OCI-LY1 (cell line): Measurements from ENCODE around the gene ALOX15B.

Experiments
- H2AFZ ChIP-seq: fragments of 200-600 bp; sonication (generic), shearing (Covaris generic); 2 replicates; pipeline ENCODE4 v1.6.0; 2014; ENCODE audit warnings: antibody characterized with exemption, mild to moderate bottlenecking, low read length
- H3F3A ChIP-seq: fragments of 200-600 bp; sonication (generic), shearing (Covaris generic); 2 replicates; pipeline ENCODE4 v1.6.0; 2014; ENCODE audit warnings: mild to moderate bottlenecking, antibody characterized with exemption, low read length, moderate library complexity; ENCODE audit not compliant: insufficient read depth
- H3K27ac ChIP-seq: fragments of 200-600 bp; sonication (generic); 2 replicates; pipeline ENCODE4 v1.5.1; 2014; ENCODE audit warnings: low read length, mixed run types, mild to moderate bottlenecking, low read depth; ENCODE audit not compliant: poor library complexity, severe bottlenecking
- H3K27me3 ChIP-seq: fragments of 200-600 bp; sonication (generic); 2 replicates; pipeline ENCODE4 v1.6.0; 2014; ENCODE audit warnings: antibody characterized with exemption, mild to moderate bottlenecking, low read length, moderate library complexity; ENCODE audit not compliant: insufficient read depth
- H3K36me3 ChIP-seq: fragments of 200-600 bp; sonication (generic); 2 replicates; pipeline ENCODE4 v1.6.1; 2014; ENCODE audit warnings: mild to moderate bottlenecking, antibody characterized with exemption, low read length, moderate library complexity, mixed read lengths; ENCODE audit not compliant: insufficient read depth
- H3K4me1 ChIP-seq: fragments of 200-600 bp; sonication (generic); 2 replicates; pipeline ENCODE4 v1.5.1; 2014; ENCODE audit warnings: mild to moderate bottlenecking, low read length, moderate library complexity; ENCODE audit not compliant: insufficient read depth, severe bottlenecking
- H3K4me2 ChIP-seq: fragments of 200-600 bp; sonication (generic), shearing (Covaris generic); 2 replicates; pipeline ENCODE4 v1.6.1; 2014; ENCODE audit warnings: low read length
- H3K4me3 ChIP-seq: fragments of 200-600 bp; sonication (generic); 2 replicates; pipeline ENCODE4 v1.5.1; 2014; ENCODE audit warnings: low read length, low read depth, mild to moderate bottlenecking, mixed read lengths; ENCODE audit not compliant: poor library complexity, severe bottlenecking
- H3K79me2 ChIP-seq: fragments of 200-600 bp; shearing (Covaris generic); 2 replicates; pipeline ENCODE4 v1.6.1; 2016; ENCODE audit warnings: mixed run types, low read length, mixed read lengths; ENCODE audit not compliant: insufficient read depth
- H3K9ac ChIP-seq: fragments of 200-600 bp; sonication (generic), shearing (Covaris generic); 2 replicates; pipeline ENCODE4 v1.6.1; 2014; ENCODE audit warnings: mild to moderate bottlenecking, low read length, mixed read lengths
- H3K9me2 ChIP-seq: fragments of 200-600 bp; sonication (generic), shearing (Covaris generic); 2 replicates; pipeline ENCODE4 v1.6.1; 2014; ENCODE audit warnings: low read depth, mild to moderate bottlenecking, low read length, mixed read lengths
- H3K9me3 ChIP-seq: fragments of 200-600 bp; shearing (Covaris generic); 2 replicates; pipeline ENCODE4 v1.6.1; 2014; ENCODE audit warnings: low read length, mixed read lengths
- H4K20me1 ChIP-seq: fragments of 200-600 bp; sonication (generic), shearing (Covaris generic); 2 replicates; pipeline ENCODE4 v1.6.0; 2016; ENCODE audit warnings: mild to moderate bottlenecking, low read length; ENCODE audit not compliant: insufficient read depth
- EZH2 ChIP-seq: fragments of 200-600 bp; sonication (generic), shearing (Covaris generic); IDR thresholded peaks from 2 replicates; pipeline ENCODE4 v1.8.0; 2017; ENCODE audit warnings: borderline replicate concordance, mixed run types, mild to moderate bottlenecking, antibody characterized with exemption, low read length, moderate library complexity, mixed read lengths
- TF ChIP-seq, protein P1 (sequence below): fragments of 200-600 bp; sonication (generic), shearing (Covaris generic); IDR thresholded peaks from 2 replicates; pipeline ENCODE4 v1.5.1; 2017; ENCODE audit warnings: mild to moderate bottlenecking, antibody characterized with exemption, low read length, moderate library complexity, mixed read lengths

The ALOX15B gene

DNA sequence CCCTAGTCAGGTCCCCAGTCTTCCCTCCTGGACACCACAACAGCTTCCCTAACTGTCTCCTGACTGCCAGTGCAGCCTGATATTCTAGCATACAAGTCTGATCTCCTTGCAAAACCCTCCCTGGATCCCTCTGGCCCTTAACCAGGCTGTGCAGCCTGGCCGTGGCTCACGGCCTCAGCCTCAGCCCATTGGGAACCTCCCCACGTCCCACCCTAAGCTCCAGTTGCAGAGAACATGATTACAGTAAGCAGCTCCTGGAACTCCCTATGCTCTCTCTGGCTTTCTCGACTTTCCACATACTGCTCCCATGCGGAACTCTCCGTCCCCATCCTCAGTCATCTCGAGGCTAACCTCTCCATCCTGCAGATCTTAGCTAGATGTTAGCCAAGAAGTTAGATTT lies 35.7 kb downstream of the ALOX15B start:
- H3K4me2 ChIP-seq, result no peak overlapping the region
- H4K20me1 ChIP-seq, result no peaks in the 10 kb centered on the region
- H3K9me3 ChIP-seq, result no peaks in the 10 kb centered on the region
- peaks cover 7% of the 10 kb centered on the region; the same call in 1 of the 2 replicates for H3K27me3 ChIP-seq
- TF ChIP-seq EZH2, result no peak
- TF ChIP-seq, protein P1, sequence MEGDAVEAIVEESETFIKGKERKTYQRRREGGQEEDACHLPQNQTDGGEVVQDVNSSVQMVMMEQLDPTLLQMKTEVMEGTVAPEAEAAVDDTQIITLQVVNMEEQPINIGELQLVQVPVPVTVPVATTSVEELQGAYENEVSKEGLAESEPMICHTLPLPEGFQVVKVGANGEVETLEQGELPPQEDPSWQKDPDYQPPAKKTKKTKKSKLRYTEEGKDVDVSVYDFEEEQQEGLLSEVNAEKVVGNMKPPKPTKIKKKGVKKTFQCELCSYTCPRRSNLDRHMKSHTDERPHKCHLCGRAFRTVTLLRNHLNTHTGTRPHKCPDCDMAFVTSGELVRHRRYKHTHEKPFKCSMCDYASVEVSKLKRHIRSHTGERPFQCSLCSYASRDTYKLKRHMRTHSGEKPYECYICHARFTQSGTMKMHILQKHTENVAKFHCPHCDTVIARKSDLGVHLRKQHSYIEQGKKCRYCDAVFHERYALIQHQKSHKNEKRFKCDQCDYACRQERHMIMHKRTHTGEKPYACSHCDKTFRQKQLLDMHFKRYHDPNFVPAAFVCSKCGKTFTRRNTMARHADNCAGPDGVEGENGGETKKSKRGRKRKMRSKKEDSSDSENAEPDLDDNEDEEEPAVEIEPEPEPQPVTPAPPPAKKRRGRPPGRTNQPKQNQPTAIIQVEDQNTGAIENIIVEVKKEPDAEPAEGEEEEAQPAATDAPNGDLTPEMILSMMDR, result no peak
- no peak overlapping the region for H3K27ac ChIP-seq
- H3K4me3 ChIP-seq, result no peak overlapping the region
- H3K79me2 ChIP-seq, result no peaks in the 10 kb centered on the region
- H3K9me2 ChIP-seq, result no peaks in the 10 kb centered on the region
- H3F3A ChIP-seq, result no peaks in the 10 kb centered on the region
- H2AFZ ChIP-seq, result no peak overlapping the region
- no peaks in the 10 kb centered on the region for H3K36me3 ChIP-seq
- H3K9ac ChIP-seq, result no peak overlapping the region
- no peaks in the 10 kb centered on the region for H3K4me1 ChIP-seq

DNA sequence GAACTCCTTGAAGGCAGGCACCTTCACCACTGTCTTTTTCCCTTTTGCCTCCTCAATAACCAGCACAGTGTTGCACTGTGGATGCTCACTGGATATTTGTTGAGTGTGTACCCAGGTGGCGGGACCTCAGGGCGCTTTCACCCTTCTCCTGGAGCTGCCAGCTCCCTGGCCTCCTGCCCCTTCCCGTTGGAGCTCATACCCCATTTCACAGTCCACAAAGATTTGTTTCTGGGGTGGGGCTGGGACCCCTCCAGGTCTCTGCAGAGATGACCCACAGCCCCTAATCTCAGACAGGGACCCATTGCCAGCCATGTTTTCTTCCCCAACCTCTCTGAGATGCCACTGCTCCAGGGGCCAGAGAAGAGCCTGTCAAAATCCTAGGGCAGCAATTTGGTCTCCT lies 36.2 kb downstream of the ALOX15B start:
- H3K9me3 ChIP-seq, result no peaks in the 10 kb centered on the region
- peaks cover 7% of the 10 kb centered on the region; the same call in 1 of the 2 replicates for H3K27me3 ChIP-seq
- TF ChIP-seq, protein P1, result no peak
- no peak for TF ChIP-seq EZH2

DNA sequence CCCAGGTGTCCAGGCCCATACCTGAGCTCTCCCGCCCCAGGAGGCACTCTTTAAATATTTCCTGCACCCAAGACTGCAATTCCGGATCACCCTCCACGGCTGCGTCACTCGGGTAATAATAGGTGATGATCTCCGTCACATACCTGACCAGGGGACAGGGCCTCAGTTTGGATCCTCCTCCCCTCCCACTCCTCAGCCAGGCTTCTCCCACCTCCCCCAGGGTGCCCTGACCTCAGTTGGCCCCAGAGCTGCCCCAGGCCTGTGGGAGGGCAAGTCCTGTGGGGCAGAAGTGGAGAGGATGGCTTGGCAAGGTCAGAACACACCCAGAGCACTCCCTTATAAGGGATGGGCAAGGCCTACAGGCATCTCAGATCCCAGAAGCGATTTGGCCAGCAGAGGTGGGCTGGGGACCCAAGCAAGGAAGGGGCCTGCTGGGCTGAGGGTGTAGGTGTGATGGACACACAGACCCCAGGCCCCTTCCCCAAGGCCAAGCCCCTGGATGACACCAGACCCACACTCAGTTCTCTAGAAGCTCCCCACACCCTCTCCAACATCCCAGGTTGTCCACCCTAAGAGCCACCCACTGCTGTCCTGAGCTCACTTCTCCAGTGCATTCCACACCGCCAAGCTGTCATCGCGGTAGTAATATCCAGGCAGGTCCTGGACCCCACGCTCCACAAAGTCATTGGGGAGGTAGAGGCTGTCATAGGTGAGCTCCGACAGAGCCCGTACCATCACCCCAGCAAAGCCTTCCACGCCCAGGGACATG lies 36.9 kb downstream of the ALOX15B start:
- Histone ChIP-seq H3K27me3 (peaks cover 7% of the 10 kb centered on the region; the same call in 1 of the 2 replicates), H3K4me2 (no peak overlapping the region)

More for the DNA sequence above, 36.2 kb downstream of the ALOX15B start:
- Histone ChIP-seq H3F3A (no peaks in the 10 kb centered on the region), H3K4me1 (peaks cover 1% of the 10 kb centered on the region), H2AFZ (no peak overlapping the region), H3K79me2 (no peaks in the 10 kb centered on the region), H3K36me3 (no peaks in the 10 kb centered on the region), H3K9ac (no peak overlapping the region), H3K4me3 (no peak overlapping the region), H3K4me2 (no peak overlapping the region), H4K20me1 (no peaks in the 10 kb centered on the region), H3K9me2 (no peaks in the 10 kb centered on the region), H3K27ac (no peak overlapping the region)

More for the DNA sequence above, 36.9 kb downstream of the ALOX15B start:
- Histone ChIP-seq H3K9ac (no peak overlapping the region), H3K27ac (no peak overlapping the region), H3K36me3 (no peaks in the 10 kb centered on the region; the same call in 1 of the 2 replicates), H3K4me3 (no peak overlapping the region), H3F3A (no peaks in the 10 kb centered on the region), H3K9me3 (no peaks in the 10 kb centered on the region), H4K20me1 (no peaks in the 10 kb centered on the region), H2AFZ (no peak overlapping the region), H3K9me2 (no peaks in the 10 kb centered on the region), H3K79me2 (no peaks in the 10 kb centered on the region), H3K4me1 (peaks cover 7% of the 10 kb centered on the region)
- TF ChIP-seq, protein P1, result no peak
- no peak for TF ChIP-seq EZH2
